Stimulated activated CD4-positive, alpha-beta T cell treated with anti-CD3 and anti-CD28 coated beads, Interleukin-4, amount 100 ng/mL, for 4 hours (primary cell): ENCODE results near the gene ANKLE2.
"Not testable (repeated sequence)": the region's sequence is repeated elsewhere in the genome, so short reads cannot be mapped to it uniquely, and the experiment has no call there.

Experiments
- DNase-seq, 2 experiments: peaks; one replicate each; pipeline ENCODE4 v3.0.0-alpha.2; 2020

Gene ANKLE2

GRCh38 chr12:132776816-132777568 lies 15.4 kb upstream of the ANKLE2 start:
- no peak for DNase-seq

DNA sequence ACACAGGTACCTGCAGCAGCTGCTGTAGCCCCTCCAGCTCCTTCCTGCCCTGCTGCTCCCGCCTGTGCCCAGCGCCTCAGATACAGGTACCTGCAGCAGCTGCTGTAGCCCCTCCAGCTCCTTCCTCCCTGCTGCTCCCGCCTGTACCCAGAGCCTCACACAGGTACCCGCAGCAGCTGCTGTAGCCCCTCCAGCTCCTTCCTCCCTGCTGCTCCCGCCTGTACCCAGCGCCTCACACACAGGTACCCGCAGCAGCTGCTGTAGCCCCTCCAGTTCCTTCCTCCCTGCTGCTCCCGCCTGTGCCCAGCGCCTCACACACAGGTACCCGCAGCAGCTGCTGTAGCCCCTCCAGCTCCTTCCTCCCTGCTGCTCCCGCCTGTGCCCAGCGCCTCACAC lies 14.6 kb upstream of the ANKLE2 start:
- DNase-seq, result not testable (repeated sequence)

DNA sequence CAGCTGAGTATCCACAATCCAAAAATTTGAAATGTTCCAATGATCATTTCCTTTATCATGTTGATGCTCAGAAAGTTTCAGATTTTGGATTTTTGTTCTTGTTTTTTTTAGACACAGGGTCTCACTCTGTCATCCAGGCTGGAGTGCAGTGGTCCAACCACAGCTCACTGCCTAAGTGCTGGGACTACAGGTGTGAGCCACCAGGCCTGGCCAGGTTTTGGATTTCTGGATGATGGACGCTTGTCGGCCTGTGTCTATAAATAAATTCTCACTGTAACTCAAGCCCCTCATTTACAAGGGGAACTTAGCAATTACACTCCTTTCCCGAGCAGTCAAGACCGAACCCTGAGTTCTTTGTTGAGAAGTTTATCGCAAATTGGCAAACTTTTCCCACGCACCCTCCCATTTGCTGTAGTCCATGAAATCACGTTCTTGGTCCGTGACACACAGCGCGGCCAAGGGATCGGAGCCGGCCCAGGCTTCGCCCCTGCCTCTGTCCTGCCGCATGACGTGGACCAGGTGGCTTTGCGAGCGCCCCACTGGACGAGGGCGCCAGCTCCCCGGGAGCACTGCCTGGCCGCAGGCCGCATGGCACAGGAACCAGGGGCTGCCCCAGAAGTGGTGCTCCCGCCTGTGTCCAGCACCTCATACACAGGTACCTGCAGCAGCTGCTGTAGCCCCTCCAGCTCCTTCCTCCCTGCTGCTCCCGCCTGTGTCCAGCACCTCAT lies 14.0 kb upstream of the ANKLE2 start:
- no peak for DNase-seq

DNA sequence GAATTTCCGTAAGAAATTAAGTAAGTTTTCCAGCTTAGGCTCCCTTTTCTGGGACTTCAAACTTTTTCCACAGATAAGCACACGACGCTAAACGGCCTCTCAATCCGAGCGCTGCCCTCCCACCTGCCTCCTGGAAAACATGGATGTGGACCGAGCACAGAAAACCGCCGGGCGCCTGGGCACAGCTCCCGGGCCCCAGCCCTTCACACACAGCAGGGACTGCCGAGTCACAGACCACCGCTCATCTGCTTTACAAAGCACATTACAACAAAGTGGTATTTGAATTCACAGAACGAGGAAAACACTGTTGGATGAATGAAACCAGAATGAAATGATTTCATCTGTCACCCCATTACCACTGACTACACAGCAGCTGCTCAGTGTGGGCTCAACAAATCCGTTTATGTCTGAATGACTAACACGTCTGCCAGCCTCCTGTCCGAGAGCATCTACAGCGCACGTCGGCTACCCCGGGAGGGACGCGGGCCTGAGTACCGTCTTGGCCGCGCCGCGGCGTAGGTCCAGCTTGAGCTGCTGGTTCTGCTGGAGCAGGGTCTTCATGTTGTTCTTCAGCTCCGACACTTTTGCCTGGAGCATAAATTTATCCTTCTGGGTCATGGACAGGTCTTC lies 13.1 kb upstream of the ANKLE2 start:
- DNase-seq, result no peak

DNA sequence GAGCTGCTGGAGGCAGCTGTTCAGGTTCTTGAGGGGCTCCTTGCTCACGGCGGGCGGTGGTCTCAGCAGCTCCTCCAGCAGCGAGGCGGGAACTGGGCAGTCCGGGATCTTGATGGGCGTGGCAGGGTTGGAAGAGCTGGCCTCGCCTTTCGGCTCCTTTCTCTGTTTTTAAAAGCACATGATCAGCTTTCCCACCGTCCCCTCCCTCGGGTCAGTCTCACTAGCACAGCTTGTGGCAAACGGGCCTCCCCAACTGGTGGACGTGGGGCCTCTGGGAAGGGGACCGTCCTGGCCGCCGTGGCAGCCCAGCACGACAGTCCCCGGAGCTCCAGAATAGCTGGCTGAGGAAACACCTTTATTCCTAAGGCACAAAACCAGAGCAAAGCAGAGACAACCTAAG lies 12.5 kb upstream of the ANKLE2 start:
- no peak for DNase-seq

DNA sequence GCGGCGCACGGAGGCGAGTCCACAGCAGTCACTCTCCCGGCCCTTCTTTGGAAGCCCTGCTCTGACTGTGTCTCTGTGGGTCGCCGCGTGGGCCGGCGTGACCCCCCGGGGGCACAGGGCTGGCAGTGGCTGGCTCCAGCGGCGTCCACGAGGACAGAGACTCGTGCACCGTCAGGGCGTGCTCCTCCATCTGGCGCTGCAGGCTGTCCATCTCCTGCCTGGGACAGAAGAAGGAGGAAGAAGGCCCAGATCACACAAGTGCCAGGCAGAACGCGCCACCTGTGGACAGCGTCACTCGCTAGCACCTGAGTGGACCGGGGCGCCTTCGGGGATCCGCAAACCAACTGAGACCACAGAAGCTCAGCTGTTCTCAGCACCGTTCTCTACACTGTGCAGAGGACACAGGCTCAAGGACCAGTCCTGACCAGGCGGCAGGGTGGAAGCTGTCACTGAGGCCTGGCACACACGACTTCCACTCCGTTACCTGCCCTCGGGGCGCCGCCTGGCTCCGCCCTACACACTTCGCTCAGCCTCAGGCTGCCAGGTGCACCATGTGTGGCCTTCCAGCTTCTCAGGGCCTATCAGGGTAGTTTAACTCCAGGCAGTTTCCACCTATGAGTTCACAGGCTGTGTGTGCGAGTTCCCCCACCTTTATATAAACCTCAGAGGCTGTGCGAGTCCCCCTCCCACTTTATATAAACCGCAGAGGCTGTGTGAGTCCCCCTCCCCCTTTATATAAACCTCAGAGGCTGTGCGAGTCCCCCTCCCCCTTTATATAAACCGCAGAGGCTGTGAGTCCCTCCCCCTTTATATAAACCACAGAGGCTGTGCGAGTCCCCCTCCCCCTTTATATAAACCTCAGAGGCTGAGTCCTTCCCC lies 11.7 kb upstream of the ANKLE2 start:
- DNase-seq, result no peak

DNA sequence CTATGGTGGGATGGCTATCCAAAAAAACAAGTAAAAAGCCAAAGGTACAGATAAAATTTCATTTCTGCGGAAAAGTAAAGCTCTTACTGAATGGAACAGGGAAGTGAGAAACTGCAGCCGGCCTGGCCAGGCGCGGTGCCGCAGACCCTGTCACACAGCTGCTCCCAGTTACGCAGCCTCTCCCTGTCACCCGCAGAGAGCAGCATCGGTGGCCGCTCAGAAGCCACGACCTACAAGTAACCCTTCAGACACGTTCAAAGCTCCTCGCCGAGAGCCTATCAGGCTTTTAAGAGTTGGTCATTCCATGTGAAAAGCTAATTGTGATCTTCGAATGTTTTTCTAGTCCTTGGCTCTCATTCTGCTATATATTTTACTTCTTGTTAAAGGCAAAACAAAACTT lies 11.0 kb upstream of the ANKLE2 start:
- no peak for DNase-seq

DNA sequence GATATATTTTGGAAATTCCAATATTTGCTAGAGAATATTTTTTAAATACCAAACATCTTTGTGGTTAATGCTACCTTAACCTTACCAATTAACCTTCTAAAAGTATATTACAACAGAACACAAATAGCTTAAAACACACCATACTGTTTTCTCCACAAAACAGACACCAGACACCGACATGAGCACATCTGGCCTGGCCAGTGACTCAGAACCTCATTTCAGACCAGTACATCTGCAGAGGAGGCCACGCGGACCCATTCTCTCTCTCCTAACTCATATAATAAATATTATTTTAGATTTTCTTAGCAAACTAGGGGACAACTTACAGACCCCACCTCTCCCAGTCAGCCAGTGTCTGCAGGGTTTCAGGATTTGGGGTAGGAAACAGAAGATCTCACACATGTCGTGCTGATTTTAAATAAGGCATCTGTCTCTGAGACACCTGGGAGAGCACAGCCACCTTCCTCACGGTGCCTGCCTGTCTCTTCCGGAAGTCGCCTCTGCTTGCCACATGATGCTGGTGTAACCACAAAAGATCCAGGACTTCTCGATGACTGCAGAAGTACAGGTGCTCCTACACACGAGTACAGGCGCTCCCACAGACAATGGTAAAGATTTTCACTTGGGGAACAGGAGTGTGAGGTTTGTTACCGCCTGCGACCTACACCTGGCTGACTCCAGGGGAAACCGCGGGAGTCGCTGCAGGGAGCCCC lies 9.7 kb upstream of the ANKLE2 start:
- peak; percentile 21 to 58 for DNase-seq

DNA sequence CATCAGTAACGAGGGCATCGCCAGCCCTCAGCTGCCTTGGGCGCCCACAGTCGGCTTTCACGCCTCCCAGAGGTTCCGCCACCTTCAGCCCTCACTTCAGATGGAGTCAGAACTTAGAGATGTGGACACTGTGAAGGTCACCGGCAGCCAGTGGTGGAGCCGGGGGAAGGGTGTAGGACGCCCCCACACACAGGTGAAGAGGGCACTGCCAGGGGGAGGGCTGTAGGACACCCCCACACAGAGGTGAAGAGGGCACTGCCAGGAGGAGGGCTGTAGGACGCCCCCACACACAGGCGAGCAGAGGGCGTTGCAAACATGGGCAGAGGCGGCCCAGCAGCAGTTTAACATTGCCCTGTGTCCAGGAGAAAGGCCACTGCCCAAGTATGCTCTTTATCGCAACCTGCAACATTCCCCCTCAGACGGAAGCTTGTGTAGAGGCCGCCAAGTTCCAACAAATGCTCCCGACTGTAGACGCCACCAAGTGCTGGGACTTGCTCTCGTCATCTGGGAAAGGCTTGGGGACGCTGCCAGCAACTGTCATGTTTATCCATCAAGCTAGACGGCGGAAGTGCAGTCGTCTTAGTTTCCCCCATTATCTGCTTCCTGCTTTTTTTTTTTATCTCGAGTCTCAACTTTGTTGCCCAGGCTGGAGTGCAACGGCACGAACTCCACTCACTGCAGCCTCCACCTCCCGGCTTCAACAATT lies 4.9 kb upstream of the ANKLE2 start:
- no peak for DNase-seq

DNA sequence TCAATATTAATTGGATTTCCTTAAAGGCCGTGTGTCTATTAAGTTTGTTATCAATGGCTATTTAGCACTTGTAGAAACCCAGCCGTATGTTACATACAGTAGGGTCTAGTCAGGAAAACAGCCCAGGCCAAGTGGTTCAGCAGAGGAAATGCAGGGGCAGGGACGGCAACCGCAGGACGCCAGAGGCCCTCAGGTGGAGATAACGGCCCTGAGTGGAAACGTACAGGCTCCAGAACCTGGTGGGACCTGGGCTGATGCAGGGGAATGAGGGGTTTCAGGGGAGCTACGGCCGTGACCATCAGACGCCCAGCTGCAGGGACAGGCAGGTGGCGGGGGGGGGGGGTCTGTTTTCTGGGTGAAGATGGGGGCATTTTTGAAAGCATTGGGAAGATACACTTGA lies 3.7 kb upstream of the ANKLE2 start:
- DNase-seq, result no peak

- DNase-seq, result no peak
Observed at GRCh38 chr12:132764231-132764630, 2.6 kb upstream of the ANKLE2 start.

DNA sequence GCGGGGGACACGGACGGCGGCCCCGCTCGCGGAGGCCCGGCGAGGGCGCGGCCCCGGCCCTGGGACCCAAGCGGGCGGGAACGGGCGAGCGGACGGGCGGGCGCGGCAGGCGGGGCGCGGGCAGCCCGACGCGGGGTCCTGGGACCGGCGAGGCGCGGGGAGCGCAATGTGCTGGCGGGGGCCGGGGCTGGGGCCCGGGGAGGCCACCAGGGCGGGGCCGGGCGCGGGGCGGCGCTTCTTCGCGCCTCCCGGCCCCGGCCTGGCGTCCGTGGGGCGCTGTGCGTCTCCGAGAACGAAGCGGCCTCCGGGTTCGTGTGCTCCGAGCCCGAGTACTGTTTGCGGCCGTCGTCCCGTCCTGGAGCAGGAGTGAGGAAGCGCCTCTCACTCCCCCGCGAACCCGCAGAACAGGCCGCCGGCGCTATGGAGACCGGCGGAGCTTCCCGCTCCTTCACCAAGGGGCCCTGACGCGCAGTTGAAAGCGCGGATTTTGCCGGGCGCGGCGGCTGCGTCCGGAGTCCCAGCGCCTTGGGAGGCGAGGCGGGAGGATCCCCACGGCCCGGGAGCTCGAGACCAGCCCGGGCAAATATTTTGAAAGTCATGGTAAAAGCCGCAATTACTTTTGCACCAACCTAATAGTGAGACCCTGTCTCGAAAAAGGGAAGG lies 420 bp upstream of the ANKLE2 start:
- DNase-seq, result peak; percentile 83 to 89

- no peak for DNase-seq
Observed at GRCh38 chr12:132759359-132759758, 2.3 kb downstream of the ANKLE2 start.

GRCh38 chr12:132758825-132759224 lies 2.8 kb downstream of the ANKLE2 start:
- DNase-seq, result not testable (repeated sequence)

- DNase-seq, result no peak
Observed at GRCh38 chr12:132754160-132754932, 7.3 kb downstream of the ANKLE2 start.

DNA sequence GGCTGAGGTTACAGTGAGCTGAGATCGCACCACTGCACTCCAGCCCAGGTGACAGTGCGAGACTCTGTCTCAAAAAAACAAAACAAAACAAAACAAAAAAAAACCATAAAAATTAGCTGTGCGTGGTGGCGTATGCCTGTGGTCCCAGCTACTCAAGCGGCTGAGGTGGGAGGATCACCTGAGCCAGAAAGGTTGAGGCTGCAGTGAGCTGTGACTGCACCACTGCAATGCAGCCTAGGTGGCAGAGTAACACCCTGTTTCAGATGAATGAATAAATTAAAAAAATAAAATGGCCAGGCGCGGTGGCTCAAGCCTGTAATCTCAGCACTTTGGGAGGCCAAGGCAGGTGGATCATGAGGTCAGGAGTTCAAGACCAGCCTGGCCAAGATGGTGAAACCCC lies 8.0 kb downstream of the ANKLE2 start:
- not testable (repeated sequence) for DNase-seq

- DNase-seq, result no peak
Observed at GRCh38 chr12:132748319-132748718, 13.3 kb downstream of the ANKLE2 start.

- no peak for DNase-seq
Observed at GRCh38 chr12:132747896-132748295, 13.7 kb downstream of the ANKLE2 start.

DNA sequence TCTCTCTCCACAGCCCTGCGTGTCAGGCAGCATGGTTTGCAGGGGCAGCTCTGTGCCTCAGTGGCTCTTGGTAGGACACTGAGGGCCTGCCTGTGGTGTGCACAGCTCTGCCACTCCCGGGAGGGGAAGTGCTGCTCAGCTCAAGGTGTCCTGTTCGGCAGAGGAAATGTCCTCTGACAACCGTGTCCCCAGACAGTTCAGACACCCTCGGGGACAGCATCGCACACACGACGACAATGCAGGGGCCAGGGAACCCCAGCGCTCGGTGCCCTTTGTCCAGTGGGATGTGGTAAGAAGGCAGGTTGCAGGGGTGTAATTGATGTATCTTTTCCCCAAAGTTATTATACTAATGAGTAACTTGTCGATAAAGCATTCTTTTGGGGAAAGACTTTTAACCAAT lies 14.2 kb downstream of the ANKLE2 start:
- no peak for DNase-seq

DNA sequence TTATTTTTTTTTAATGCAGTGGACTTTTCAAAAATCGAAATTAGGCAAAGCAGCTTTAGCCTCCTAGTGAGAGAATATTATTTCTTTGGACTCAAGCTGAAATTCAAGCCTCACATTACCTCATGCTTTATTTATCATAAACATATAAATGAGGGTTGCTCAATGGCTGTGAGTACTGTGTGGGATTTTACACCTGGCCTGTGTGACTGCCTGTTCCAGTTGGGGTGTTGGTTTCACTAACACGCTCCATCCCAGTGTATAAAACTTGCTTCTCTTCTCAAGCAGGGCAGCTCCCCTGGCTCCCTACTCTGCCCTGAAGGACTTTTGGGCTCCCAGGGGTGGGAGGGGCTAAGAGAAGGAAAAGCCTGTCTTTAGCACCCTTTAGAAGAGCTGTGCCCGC lies 15.0 kb downstream of the ANKLE2 start:
- no peak for DNase-seq
